WTC11 (cell line): ENCODE measurements around the gene CCDC150. TPM values are rescaled to one million over a fixed set of nuclear protein-coding genes. Genes with fewer than 3 reads are reported as not detected.

Source experiments
- ATAC-seq: fragments of 200-7000 bp; cut with Tn5 transposase; 2 replicates; pipeline ENCODE4 v1.10.0; 2021; ENCODE audit warnings: mild to moderate bottlenecking, moderate library complexity
- CTCF ChIA-PET: fragments of 300-600 bp; sonication (Branson Sonifier 250); formaldehyde crosslinking; loops from one replicate; lab custom pipeline; 2021; ENCODE audit warnings: antibody characterized with exemption; lab: Charles Lee
- POLR2A ChIA-PET: fragments of 350-600 bp; sonication (Branson Sonifier 250); formaldehyde crosslinking; loops from one replicate; lab custom pipeline; 2021; ENCODE audit warnings: antibody characterized with exemption; lab: Charles Lee
- DNase-seq: peaks from one replicate; pipeline ENCODE4 v3.0.0; 2021; ENCODE audit warnings: low spot score
- H3K27ac Mint-ChIP-seq: 2 replicates; pipeline ENCODE4 v1.8.0; 2021; ENCODE audit warnings: mixed read lengths
- H3K27me3 Mint-ChIP-seq: 2 replicates; pipeline ENCODE4 v1.8.0; 2021; ENCODE audit warnings: low read depth, mild to moderate bottlenecking, moderate library complexity, mixed read lengths
- H3K36me3 Mint-ChIP-seq: 2 replicates; pipeline ENCODE4 v1.8.0; 2021; ENCODE audit warnings: mixed read lengths
- H3K4me1 Mint-ChIP-seq: 2 replicates; pipeline ENCODE4 v1.8.0; 2022; ENCODE audit warnings: mixed read lengths
- H3K4me3 Mint-ChIP-seq: 2 replicates; pipeline ENCODE4 v1.8.0; 2021; ENCODE audit warnings: mild to moderate bottlenecking, moderate library complexity, mixed read lengths
- H3K9me3 Mint-ChIP-seq: 2 replicates; pipeline ENCODE4 v1.8.0; 2021; ENCODE audit warnings: mixed read lengths
- ATF1 ChIP-seq: sonication (generic); formaldehyde crosslinking; IDR thresholded peaks from 2 replicates; pipeline ENCODE4 v1.8.1; 2023; ENCODE audit warnings: mild to moderate bottlenecking, moderate library complexity, missing genetic modification reagents
- CBFB ChIP-seq: sonication (generic); formaldehyde crosslinking; IDR thresholded peaks from 2 replicates; pipeline ENCODE4 v1.8.1; 2022; ENCODE audit warnings: mild to moderate bottlenecking, low read depth, missing genetic modification reagents
- CREB1 ChIP-seq: sonication (generic); formaldehyde crosslinking; IDR thresholded peaks from 2 replicates; pipeline ENCODE4 v1.8.0; 2023; ENCODE audit warnings: mild to moderate bottlenecking, missing genetic modification reagents
- E2F5 ChIP-seq: sonication (generic); formaldehyde crosslinking; IDR thresholded peaks from 2 replicates; pipeline ENCODE4 v1.8.1; 2022; ENCODE audit warnings: mild to moderate bottlenecking, moderate library complexity, missing genetic modification reagents
- GRHL2 ChIP-seq: fragments of 250-450 bp; sonication (Bioruptor Pico); IDR thresholded peaks from 2 replicates; pipeline ENCODE4 v1.8.0; 2022; ENCODE audit warnings: mild to moderate bottlenecking, moderate library complexity; ENCODE audit not compliant: insufficient replicate concordance, severe bottlenecking
- HMGXB4 ChIP-seq: sonication (generic); formaldehyde crosslinking; IDR thresholded peaks from 2 replicates; pipeline ENCODE4 v1.8.1; 2023; ENCODE audit warnings: mild to moderate bottlenecking, moderate library complexity, missing genetic modification reagents
- JAZF1 ChIP-seq: fragments of 250-450 bp; sonication (Bioruptor Pico); IDR thresholded peaks from 2 replicates; pipeline ENCODE4 v1.9.0; 2021; ENCODE audit warnings: moderate library complexity, mild to moderate bottlenecking, inconsistent platforms
- JUN ChIP-seq: sonication (generic); formaldehyde crosslinking; IDR thresholded peaks from 2 replicates; pipeline ENCODE4 v1.8.0; 2023; ENCODE audit warnings: mild to moderate bottlenecking, missing genetic modification reagents
- MAX ChIP-seq: sonication (generic); formaldehyde crosslinking; IDR thresholded peaks from 2 replicates; pipeline ENCODE4 v1.8.0; 2022; ENCODE audit warnings: mild to moderate bottlenecking, missing genetic modification reagents
- NR3C1 ChIP-seq: sonication (generic); formaldehyde crosslinking; conservative IDR thresholded peaks from 2 replicates; pipeline ENCODE4 v1.8.1; 2023; ENCODE audit warnings: low read depth, mild to moderate bottlenecking, missing genetic modification reagents
- PRRX2 ChIP-seq: fragments of 250-450 bp; sonication (Bioruptor Pico); IDR thresholded peaks from 2 replicates; pipeline ENCODE4 v1.8.0; 2021; ENCODE audit warnings: mild to moderate bottlenecking
- RELA ChIP-seq: sonication (generic); formaldehyde crosslinking; IDR thresholded peaks from 2 replicates; pipeline ENCODE4 v1.8.1; 2022; ENCODE audit warnings: missing genetic modification reagents, mild to moderate bottlenecking, borderline replicate concordance
- RORB ChIP-seq: fragments of 250-450 bp; sonication (Bioruptor Pico); IDR thresholded peaks from 2 replicates; pipeline ENCODE4 v1.9.0; 2021; ENCODE audit warnings: mild to moderate bottlenecking
- SMAD4 ChIP-seq: sonication (generic); formaldehyde crosslinking; IDR thresholded peaks from 2 replicates; pipeline ENCODE4 v1.8.0; 2022; ENCODE audit warnings: mild to moderate bottlenecking, missing genetic modification reagents
- USF2 ChIP-seq: sonication (generic); formaldehyde crosslinking; IDR thresholded peaks from 2 replicates; pipeline ENCODE4 v1.8.1; 2023; ENCODE audit warnings: mild to moderate bottlenecking, missing genetic modification reagents, moderate library complexity
- ZNF219 ChIP-seq: sonication (generic); formaldehyde crosslinking; IDR thresholded peaks from 2 replicates; pipeline ENCODE4 v1.8.0; 2023; ENCODE audit warnings: missing genetic modification reagents, mild to moderate bottlenecking, borderline replicate concordance
- ZNF263 ChIP-seq: sonication (generic); formaldehyde crosslinking; IDR thresholded peaks from 2 replicates; pipeline ENCODE4 v1.8.1; 2022; ENCODE audit warnings: low read depth, mild to moderate bottlenecking, moderate library complexity, missing genetic modification reagents
- ZNF423 ChIP-seq: fragments of 250-450 bp; sonication (Bioruptor Pico); IDR thresholded peaks from 2 replicates; pipeline ENCODE4 v2.1.2; 2022; ENCODE audit warnings: mild to moderate bottlenecking, moderate library complexity
- total RNA-seq: library from RNA; stranded (reverse); gene quantifications from 3 replicates; pipeline ENCODE4 v1.2.3, GENCODE V29; 2021
- TF ChIP-seq, protein P1 (sequence below): fragments of 250-450 bp; sonication (Bioruptor Pico); IDR thresholded peaks from 2 replicates; pipeline ENCODE4 v1.9.0; 2021; ENCODE audit warnings: mild to moderate bottlenecking, borderline replicate concordance
- TF ChIP-seq, protein P2 (sequence below): sonication (generic); formaldehyde crosslinking; IDR thresholded peaks from 2 replicates; pipeline ENCODE4 v1.8.0; 2022; ENCODE audit warnings: mild to moderate bottlenecking, missing genetic modification reagents
- TF ChIP-seq, protein P3 (sequence below): sonication (generic); formaldehyde crosslinking; IDR thresholded peaks from 2 replicates; pipeline ENCODE4 v1.8.1; 2023; ENCODE audit warnings: mild to moderate bottlenecking, missing genetic modification reagents, borderline replicate concordance

CCDC150 gene
- total RNA-seq, 1 experiment from 2014 or later, result 43.0 TPM

- H3K27me3 Mint-ChIP-seq, result no peaks in the 10 kb centered on the region
- DNase-seq (no peak), ATAC-seq (no peak)
- CTCF ChIA-PET, result no interaction called here
- no peak overlapping the region for H3K27ac Mint-ChIP-seq
- no peaks in the 10 kb centered on the region for H3K9me3 Mint-ChIP-seq
- H3K4me1 Mint-ChIP-seq, result no peaks in the 10 kb centered on the region
- no peak for TF ChIP-seq SMAD4
- no peak for TF ChIP-seq ZNF423 (CRISPR knock-in tag)
- no peak for TF ChIP-seq GRHL2
- TF ChIP-seq CREB1 (CRISPR knock-in tag), result no peak
- TF ChIP-seq JAZF1 (CRISPR knock-in tag), result no peak
- no peak for TF ChIP-seq ZNF219 (CRISPR knock-in tag)
- TF ChIP-seq, protein P1, sequence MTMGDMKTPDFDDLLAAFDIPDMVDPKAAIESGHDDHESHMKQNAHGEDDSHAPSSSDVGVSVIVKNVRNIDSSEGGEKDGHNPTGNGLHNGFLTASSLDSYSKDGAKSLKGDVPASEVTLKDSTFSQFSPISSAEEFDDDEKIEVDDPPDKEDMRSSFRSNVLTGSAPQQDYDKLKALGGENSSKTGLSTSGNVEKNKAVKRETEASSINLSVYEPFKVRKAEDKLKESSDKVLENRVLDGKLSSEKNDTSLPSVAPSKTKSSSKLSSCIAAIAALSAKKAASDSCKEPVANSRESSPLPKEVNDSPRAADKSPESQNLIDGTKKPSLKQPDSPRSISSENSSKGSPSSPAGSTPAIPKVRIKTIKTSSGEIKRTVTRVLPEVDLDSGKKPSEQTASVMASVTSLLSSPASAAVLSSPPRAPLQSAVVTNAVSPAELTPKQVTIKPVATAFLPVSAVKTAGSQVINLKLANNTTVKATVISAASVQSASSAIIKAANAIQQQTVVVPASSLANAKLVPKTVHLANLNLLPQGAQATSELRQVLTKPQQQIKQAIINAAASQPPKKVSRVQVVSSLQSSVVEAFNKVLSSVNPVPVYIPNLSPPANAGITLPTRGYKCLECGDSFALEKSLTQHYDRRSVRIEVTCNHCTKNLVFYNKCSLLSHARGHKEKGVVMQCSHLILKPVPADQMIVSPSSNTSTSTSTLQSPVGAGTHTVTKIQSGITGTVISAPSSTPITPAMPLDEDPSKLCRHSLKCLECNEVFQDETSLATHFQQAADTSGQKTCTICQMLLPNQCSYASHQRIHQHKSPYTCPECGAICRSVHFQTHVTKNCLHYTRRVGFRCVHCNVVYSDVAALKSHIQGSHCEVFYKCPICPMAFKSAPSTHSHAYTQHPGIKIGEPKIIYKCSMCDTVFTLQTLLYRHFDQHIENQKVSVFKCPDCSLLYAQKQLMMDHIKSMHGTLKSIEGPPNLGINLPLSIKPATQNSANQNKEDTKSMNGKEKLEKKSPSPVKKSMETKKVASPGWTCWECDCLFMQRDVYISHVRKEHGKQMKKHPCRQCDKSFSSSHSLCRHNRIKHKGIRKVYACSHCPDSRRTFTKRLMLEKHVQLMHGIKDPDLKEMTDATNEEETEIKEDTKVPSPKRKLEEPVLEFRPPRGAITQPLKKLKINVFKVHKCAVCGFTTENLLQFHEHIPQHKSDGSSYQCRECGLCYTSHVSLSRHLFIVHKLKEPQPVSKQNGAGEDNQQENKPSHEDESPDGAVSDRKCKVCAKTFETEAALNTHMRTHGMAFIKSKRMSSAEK, result no peak
- TF ChIP-seq JUN (CRISPR knock-in tag), result no peak
- no peak for TF ChIP-seq RORB (CRISPR knock-in tag)
- POLR2A ChIA-PET, result no interaction called here
- H3K36me3 Mint-ChIP-seq, result peaks cover 10% of the 10 kb centered on the region
- no peak overlapping the region for H3K4me3 Mint-ChIP-seq
Observed at GRCh38 chr2:196670342-196670741, 30.8 kb downstream of the CCDC150 start.

GRCh38 chr2:196675963-196676362 is 36.4 kb downstream of the CCDC150 start:
- ATAC-seq (no peak), DNase-seq (no peak)
- CTCF ChIA-PET, result no interaction called here
- Mint-ChIP-seq H3K9me3 (no peaks in the 10 kb centered on the region), H3K36me3 (peaks cover 45% of the 10 kb centered on the region), H3K27me3 (no peaks in the 10 kb centered on the region), H3K4me1 (no peaks in the 10 kb centered on the region), H3K27ac (no peak overlapping the region), H3K4me3 (no peak overlapping the region)
- no peak for TF ChIP-seq E2F5 (CRISPR knock-in tag)
- no peak for TF ChIP-seq PRRX2 (CRISPR knock-in tag)
- no peak for TF ChIP-seq HMGXB4
- no peak for TF ChIP-seq NR3C1
- POLR2A ChIA-PET, result no interaction called here

DNA sequence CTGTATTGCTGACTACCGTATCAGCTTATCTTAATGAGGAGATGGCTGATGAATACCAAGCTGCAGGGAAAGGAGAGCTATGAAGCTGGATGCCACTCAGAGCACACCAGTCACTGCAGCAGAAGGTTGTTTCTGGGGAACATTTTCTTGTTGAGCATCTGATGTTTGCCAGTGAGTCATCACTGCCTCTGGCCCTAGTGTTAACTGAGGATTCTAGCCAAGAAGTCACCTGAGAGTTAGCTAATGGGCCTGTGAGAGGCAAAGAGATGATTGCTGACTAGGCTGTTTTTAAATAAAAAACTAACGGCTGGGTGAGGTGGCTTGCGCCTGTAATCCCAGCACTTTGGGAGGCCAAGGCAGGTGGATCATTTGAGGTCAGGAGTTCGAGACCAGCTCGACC is 37.9 kb downstream of the CCDC150 start:
- Mint-ChIP-seq H3K9me3 (no peaks in the 10 kb centered on the region), H3K4me1 (no peaks in the 10 kb centered on the region), H3K27ac (no peak overlapping the region), H3K4me3 (no peak overlapping the region), H3K36me3 (peaks cover 50% of the 10 kb centered on the region), H3K27me3 (no peaks in the 10 kb centered on the region)
- ChIA-PET POLR2A (no interaction called here), CTCF (no interaction called here)
- no peak for DNase-seq
- no peak for ATAC-seq
- TF ChIP-seq USF2 (CRISPR knock-in tag), result no peak
- TF ChIP-seq, protein P2, sequence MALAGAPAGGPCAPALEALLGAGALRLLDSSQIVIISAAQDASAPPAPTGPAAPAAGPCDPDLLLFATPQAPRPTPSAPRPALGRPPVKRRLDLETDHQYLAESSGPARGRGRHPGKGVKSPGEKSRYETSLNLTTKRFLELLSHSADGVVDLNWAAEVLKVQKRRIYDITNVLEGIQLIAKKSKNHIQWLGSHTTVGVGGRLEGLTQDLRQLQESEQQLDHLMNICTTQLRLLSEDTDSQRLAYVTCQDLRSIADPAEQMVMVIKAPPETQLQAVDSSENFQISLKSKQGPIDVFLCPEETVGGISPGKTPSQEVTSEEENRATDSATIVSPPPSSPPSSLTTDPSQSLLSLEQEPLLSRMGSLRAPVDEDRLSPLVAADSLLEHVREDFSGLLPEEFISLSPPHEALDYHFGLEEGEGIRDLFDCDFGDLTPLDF (CRISPR knock-in tag), result no peak
- TF ChIP-seq CBFB (CRISPR knock-in tag), result no peak
- no peak for TF ChIP-seq RELA
- TF ChIP-seq, protein P3, sequence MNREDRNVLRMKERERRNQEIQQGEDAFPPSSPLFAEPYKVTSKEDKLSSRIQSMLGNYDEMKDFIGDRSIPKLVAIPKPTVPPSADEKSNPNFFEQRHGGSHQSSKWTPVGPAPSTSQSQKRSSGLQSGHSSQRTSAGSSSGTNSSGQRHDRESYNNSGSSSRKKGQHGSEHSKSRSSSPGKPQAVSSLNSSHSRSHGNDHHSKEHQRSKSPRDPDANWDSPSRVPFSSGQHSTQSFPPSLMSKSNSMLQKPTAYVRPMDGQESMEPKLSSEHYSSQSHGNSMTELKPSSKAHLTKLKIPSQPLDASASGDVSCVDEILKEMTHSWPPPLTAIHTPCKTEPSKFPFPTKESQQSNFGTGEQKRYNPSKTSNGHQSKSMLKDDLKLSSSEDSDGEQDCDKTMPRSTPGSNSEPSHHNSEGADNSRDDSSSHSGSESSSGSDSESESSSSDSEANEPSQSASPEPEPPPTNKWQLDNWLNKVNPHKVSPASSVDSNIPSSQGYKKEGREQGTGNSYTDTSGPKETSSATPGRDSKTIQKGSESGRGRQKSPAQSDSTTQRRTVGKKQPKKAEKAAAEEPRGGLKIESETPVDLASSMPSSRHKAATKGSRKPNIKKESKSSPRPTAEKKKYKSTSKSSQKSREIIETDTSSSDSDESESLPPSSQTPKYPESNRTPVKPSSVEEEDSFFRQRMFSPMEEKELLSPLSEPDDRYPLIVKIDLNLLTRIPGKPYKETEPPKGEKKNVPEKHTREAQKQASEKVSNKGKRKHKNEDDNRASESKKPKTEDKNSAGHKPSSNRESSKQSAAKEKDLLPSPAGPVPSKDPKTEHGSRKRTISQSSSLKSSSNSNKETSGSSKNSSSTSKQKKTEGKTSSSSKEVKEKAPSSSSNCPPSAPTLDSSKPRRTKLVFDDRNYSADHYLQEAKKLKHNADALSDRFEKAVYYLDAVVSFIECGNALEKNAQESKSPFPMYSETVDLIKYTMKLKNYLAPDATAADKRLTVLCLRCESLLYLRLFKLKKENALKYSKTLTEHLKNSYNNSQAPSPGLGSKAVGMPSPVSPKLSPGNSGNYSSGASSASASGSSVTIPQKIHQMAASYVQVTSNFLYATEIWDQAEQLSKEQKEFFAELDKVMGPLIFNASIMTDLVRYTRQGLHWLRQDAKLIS, result no peak
- no peak for TF ChIP-seq RORB (CRISPR knock-in tag)
- TF ChIP-seq ATF1, result no peak
- TF ChIP-seq ZNF263 (CRISPR knock-in tag), result no peak
- no peak for TF ChIP-seq MAX (CRISPR knock-in tag)
